HEK293 (cell line): Measurements from ENCODE around the gene MSRB3.

Experiments
- KLF16 ChIP-seq: fragments of 450-650 bp; formaldehyde crosslinking; IDR thresholded peaks from 2 replicates; pipeline ENCODE4 v1.5.1; 2017; ENCODE audit warnings: missing biosample characterization, missing genetic modification characterization
- KLF8 ChIP-seq: fragments of 450-650 bp; formaldehyde crosslinking; IDR thresholded peaks from 2 replicates; pipeline ENCODE4 v1.5.1; 2016; ENCODE audit warnings: missing biosample characterization, missing genetic modification characterization
- SP2 ChIP-seq: fragments of 450-650 bp; formaldehyde crosslinking; IDR thresholded peaks from 2 replicates; pipeline ENCODE4 v1.5.1; 2016; ENCODE audit warnings: missing biosample characterization, missing genetic modification characterization
- YY1 ChIP-seq: fragments of 450-650 bp; formaldehyde crosslinking; IDR thresholded peaks from 2 replicates; pipeline ENCODE4 v1.5.1; 2018; ENCODE audit warnings: missing biosample characterization, missing genetic modification characterization
- ZNF2 ChIP-seq: fragments of 450-650 bp; formaldehyde crosslinking; IDR thresholded peaks from 2 replicates; pipeline ENCODE4 v1.5.1; 2016; ENCODE audit warnings: missing biosample characterization, missing genetic modification characterization
- ZNF292 ChIP-seq: fragments of 450-650 bp; formaldehyde crosslinking; IDR thresholded peaks from 2 replicates; pipeline ENCODE4 v1.5.1; 2016; ENCODE audit warnings: low read depth, missing biosample characterization, missing genetic modification characterization, borderline replicate concordance
- ZNF302 ChIP-seq: fragments of 450-650 bp; formaldehyde crosslinking; IDR thresholded peaks from 2 replicates; pipeline ENCODE4 v1.5.1; 2016; ENCODE audit warnings: missing biosample characterization, missing genetic modification characterization, low read depth
- ZNF660 ChIP-seq: fragments of 450-650 bp; IDR thresholded peaks from 2 replicates; pipeline ENCODE4 v1.5.1; 2018; ENCODE audit warnings: missing biosample characterization, mild to moderate bottlenecking, missing genetic modification characterization
- TF ChIP-seq, protein P1 (sequence below): fragments of 450-650 bp; formaldehyde crosslinking; IDR thresholded peaks from 2 replicates; pipeline ENCODE4 v1.5.1; 2016; ENCODE audit warnings: missing biosample characterization, missing genetic modification characterization
- TF ChIP-seq, protein P2 (sequence below): fragments of 450-650 bp; formaldehyde crosslinking; IDR thresholded peaks from 2 replicates; pipeline ENCODE4 v1.5.1; 2016; ENCODE audit warnings: missing biosample characterization, missing genetic modification characterization, borderline replicate concordance
- TF ChIP-seq, protein P3 (sequence below): fragments of 450-650 bp; formaldehyde crosslinking; IDR thresholded peaks from 2 replicates; pipeline ENCODE4 v1.5.1; 2016; ENCODE audit warnings: missing biosample characterization, missing genetic modification characterization

DNA sequence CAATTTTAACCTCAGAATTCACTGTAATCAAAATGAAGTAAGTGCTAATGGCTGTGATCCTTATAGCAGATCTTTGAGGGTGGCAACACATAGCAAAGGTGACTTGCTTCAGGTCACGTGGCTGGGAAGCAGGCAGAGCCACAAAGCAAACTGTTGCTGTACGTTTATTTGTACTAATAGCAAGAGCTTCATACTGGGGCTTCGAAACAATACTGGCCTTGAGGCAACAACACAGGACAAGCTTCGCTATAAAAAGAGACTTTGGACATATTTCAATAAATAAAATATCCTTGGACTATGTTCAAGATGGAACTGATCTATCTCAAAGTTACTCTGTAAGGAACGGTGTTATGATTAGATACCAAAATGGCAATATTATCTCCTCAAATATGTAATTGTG lies 44.6 kb downstream of the MSRB3 start:
- TF ChIP-seq, protein P1, sequence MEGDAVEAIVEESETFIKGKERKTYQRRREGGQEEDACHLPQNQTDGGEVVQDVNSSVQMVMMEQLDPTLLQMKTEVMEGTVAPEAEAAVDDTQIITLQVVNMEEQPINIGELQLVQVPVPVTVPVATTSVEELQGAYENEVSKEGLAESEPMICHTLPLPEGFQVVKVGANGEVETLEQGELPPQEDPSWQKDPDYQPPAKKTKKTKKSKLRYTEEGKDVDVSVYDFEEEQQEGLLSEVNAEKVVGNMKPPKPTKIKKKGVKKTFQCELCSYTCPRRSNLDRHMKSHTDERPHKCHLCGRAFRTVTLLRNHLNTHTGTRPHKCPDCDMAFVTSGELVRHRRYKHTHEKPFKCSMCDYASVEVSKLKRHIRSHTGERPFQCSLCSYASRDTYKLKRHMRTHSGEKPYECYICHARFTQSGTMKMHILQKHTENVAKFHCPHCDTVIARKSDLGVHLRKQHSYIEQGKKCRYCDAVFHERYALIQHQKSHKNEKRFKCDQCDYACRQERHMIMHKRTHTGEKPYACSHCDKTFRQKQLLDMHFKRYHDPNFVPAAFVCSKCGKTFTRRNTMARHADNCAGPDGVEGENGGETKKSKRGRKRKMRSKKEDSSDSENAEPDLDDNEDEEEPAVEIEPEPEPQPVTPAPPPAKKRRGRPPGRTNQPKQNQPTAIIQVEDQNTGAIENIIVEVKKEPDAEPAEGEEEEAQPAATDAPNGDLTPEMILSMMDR (tag by site-specific recombination) = no peak
- TF ChIP-seq SP2 = no peak
- TF ChIP-seq, protein P2, sequence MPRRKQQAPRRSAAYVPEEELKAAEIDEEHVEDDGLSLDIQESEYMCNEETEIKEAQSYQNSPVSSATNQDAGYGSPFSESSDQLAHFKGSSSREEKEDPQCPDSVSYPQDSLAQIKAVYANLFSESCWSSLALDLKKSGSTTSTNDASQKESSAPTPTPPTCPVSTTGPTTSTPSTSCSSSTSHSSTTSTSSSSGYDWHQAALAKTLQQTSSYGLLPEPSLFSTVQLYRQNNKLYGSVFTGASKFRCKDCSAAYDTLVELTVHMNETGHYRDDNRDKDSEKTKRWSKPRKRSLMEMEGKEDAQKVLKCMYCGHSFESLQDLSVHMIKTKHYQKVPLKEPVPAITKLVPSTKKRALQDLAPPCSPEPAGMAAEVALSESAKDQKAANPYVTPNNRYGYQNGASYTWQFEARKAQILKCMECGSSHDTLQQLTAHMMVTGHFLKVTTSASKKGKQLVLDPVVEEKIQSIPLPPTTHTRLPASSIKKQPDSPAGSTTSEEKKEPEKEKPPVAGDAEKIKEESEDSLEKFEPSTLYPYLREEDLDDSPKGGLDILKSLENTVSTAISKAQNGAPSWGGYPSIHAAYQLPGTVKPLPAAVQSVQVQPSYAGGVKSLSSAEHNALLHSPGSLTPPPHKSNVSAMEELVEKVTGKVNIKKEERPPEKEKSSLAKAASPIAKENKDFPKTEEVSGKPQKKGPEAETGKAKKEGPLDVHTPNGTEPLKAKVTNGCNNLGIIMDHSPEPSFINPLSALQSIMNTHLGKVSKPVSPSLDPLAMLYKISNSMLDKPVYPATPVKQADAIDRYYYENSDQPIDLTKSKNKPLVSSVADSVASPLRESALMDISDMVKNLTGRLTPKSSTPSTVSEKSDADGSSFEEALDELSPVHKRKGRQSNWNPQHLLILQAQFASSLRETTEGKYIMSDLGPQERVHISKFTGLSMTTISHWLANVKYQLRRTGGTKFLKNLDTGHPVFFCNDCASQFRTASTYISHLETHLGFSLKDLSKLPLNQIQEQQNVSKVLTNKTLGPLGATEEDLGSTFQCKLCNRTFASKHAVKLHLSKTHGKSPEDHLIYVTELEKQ (tag by site-specific recombination) = no peak
- TF ChIP-seq KLF8 = no peak
- TF ChIP-seq ZNF292 (tag by site-specific recombination) = no peak
- TF ChIP-seq, protein P3, sequence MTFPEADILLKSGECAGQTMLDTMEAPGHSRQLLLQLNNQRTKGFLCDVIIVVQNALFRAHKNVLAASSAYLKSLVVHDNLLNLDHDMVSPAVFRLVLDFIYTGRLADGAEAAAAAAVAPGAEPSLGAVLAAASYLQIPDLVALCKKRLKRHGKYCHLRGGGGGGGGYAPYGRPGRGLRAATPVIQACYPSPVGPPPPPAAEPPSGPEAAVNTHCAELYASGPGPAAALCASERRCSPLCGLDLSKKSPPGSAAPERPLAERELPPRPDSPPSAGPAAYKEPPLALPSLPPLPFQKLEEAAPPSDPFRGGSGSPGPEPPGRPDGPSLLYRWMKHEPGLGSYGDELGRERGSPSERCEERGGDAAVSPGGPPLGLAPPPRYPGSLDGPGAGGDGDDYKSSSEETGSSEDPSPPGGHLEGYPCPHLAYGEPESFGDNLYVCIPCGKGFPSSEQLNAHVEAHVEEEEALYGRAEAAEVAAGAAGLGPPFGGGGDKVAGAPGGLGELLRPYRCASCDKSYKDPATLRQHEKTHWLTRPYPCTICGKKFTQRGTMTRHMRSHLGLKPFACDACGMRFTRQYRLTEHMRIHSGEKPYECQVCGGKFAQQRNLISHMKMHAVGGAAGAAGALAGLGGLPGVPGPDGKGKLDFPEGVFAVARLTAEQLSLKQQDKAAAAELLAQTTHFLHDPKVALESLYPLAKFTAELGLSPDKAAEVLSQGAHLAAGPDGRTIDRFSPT (tag by site-specific recombination) = no peak
- TF ChIP-seq ZNF302 = no peak
- no peak for TF ChIP-seq ZNF2
- TF ChIP-seq YY1 = no peak
- no peak for TF ChIP-seq KLF16 (tag by site-specific recombination)
- no peak for TF ChIP-seq ZNF660 (tag by site-specific recombination)
